Transverse colon (tissue), 4 donors: ENCODE results near the gene KIAA0753. TPM values are rescaled to one million over a fixed set of nuclear protein-coding genes. Genes with fewer than 3 reads are reported as not detected.

Experiments used
- DNase-seq: peaks from one replicate; pipeline ENCODE4 v3.0.0-alpha.2; 2019
- H3K27ac ChIP-seq, 4 donors: fragments of 200-600 bp; sonication (generic); 2 replicates each; pipeline ENCODE4 v1.5.1; 2016 to 2018; ENCODE audit warnings: inconsistent platforms in 4 of 4
- H3K27me3 ChIP-seq: fragments of 200-600 bp; sonication (generic); 2 replicates; pipeline ENCODE4 v1.5.1; 2017; ENCODE audit warnings: inconsistent platforms
- H3K36me3 ChIP-seq, 4 donors: fragments of 200-600 bp; sonication (generic); 2 replicates each; pipeline ENCODE4 v1.5.1; 2017 to 2019; ENCODE audit warnings: inconsistent platforms in 4 of 4
- H3K4me1 ChIP-seq, 4 donors: fragments of 200-600 bp; sonication (generic); 2 replicates each; pipeline ENCODE4 v1.5.1; 2017 to 2020; ENCODE audit warnings: inconsistent platforms in 4 of 4
- H3K4me3 ChIP-seq, 4 donors: fragments of 200-600 bp; sonication (generic); 1 replicate in 1 of 4; 2 replicates in 3 of 4; pipeline versions ENCODE4 v1.5.1 to v1.6.1; 2017 to 2019; ENCODE audit warnings: inconsistent platforms in 4 of 4
- H3K9me3 ChIP-seq, 2 donors: fragments of 200-600 bp; sonication (generic); 2 replicates each; pipeline ENCODE4 v1.5.1; 2017 to 2019; ENCODE audit warnings: inconsistent platforms in 2 of 2
- CTCF ChIP-seq, 5 experiments: fragments of 200-600 bp in 3 of 5; fragments of 450-650 bp in 2 of 5; sonication (generic) in 3 of 5; IDR thresholded peaks; 1 replicate in 2 of 5; 2 replicates in 3 of 5; pipeline ENCODE4 v1.5.1; 2016 to 2017; ENCODE audit warnings: antibody characterized with exemption in 5 of 5, inconsistent platforms in 3 of 5, mild to moderate bottlenecking in 2 of 5, moderate library complexity in 1 of 5
- EP300 ChIP-seq: sonication (generic); formaldehyde crosslinking; IDR thresholded peaks from one replicate; pipeline ENCODE4 v1.6.1; 2017; ENCODE audit warnings: antibody characterized with exemption, low read depth
- POLR2A ChIP-seq: fragments of 450-650 bp; IDR thresholded peaks from one replicate; pipeline ENCODE4 v1.6.1; 2016; ENCODE audit warnings: antibody characterized with exemption, mild to moderate bottlenecking, moderate library complexity
- POLR2AphosphoS5 ChIP-seq, 3 donors: sonication (generic); formaldehyde crosslinking; IDR thresholded peaks; one replicate each; pipeline ENCODE4 v1.6.1; 2016; ENCODE audit warnings: antibody characterized with exemption in 3 of 3
- WGBS, 2 donors: methylation state at CpG; one replicate each; pipeline ENCODE4 v1.1.5; 2018; ENCODE audit warnings: low coverage in 1 of 2; 5-methylcytosine and 5-hydroxymethylcytosine counted together
- in situ Hi-C, 4 donors: fragments of 200-750 bp; cut with MboI; loops; one replicate each; pipeline versions ENCODE4 v1.15.0 to v1.15.1; 2017; ENCODE audit warnings: low sequenced_read_pairs in 3 of 4, low pct_ligation_motif_present in 1 of 4, low pct_unique_long_range_greater_than_20kb in 1 of 4
- intact Hi-C: fragments of 100-400 bp; cut with DNase I; formaldehyde crosslinking; loops from one replicate; pipeline ENCODE4 v1.15.1; 2023; ENCODE audit warnings: low total_unique reads
- total RNA-seq, 4 donors: library from RNA; depleted of rRNA; stranded (reverse); fragments of >200 nt; gene quantifications; one replicate each; pipeline ENCODE4 v1.1.0, GENCODE V29; 2016

The KIAA0753 gene
- total RNA-seq, 4 donors from 2014 or later: 9.8 to 41.1 (median 16.9) TPM

- Histone ChIP-seq H3K27ac (no peak overlapping the region), H3K4me1 (peaks cover 20 to 33% (median 27%) of the 10 kb centered on the region in 4 donors), H3K27me3 (no peaks in the 10 kb centered on the region), H3K36me3 (peaks cover 0 to 5% (median 0%) of the 10 kb centered on the region in 4 donors), H3K9me3 (no peaks in the 10 kb centered on the region), H3K4me3 (no peak overlapping the region)
- intact Hi-C loops (no loop called here), in situ Hi-C loops (loop anchor here (25.0 kb wide), 2 partner anchors 180 to 370 kb away; partner anchors contain the start of genes BCL6B (in 1 of the 4) and RNASEK (in 1 of the 4))
- no peak for DNase-seq
- WGBS, 2 donors: 41 to 54% methylated on average over 2 of the region's 2 CpGs
- TF ChIP-seq CTCF (IDR thresholded peaks at IDR 0.05) (no peak), POLR2A (no peak), EP300 (no peak), POLR2AphosphoS5 (IDR thresholded peaks at IDR 0.05) (no peak)
Observed at GRCh38 chr17:6642592-6642991, 2.1 kb upstream of the KIAA0753 start.

GRCh38 chr17:6641247-6641863 lies 844 bp upstream of the KIAA0753 start:
- H3K9me3 ChIP-seq: no peaks in the 10 kb centered on the region
- intact Hi-C loops (no loop called here), in situ Hi-C loops (loop anchor here (25.0 kb wide), 2 partner anchors 179 to 371 kb away; partner anchors contain the start of genes BCL6B (in 1 of the 4) and RNASEK (in 1 of the 4))
- no peak for DNase-seq
- TF ChIP-seq EP300 (no peak), POLR2A (peak; percentile 14)
- WGBS, 2 donors: 2 to 11% methylated on average over 5 to 20 of the region's 20 CpGs
- H3K36me3 ChIP-seq: peaks cover 0 to 5% (median 0%) of the 10 kb centered on the region in 4 donors
- H3K4me3 ChIP-seq: peak overlapping the region; percentile 73 to 92 (median 78)
- H3K4me1 ChIP-seq: peaks cover 20 to 33% (median 27%) of the 10 kb centered on the region in 4 donors
- peak overlapping the region; percentile 85 to 94 (median 92) for H3K27ac ChIP-seq
- no peaks in the 10 kb centered on the region for H3K27me3 ChIP-seq

GRCh38 chr17:6639586-6640535 lies 650 bp downstream of the KIAA0753 start:
- DNase-seq: peak; percentile 47
- TF ChIP-seq POLR2AphosphoS5 (IDR thresholded peaks at IDR 0.05) (no peak), EP300 (no peak), CTCF (IDR thresholded peaks at IDR 0.05) (no peak), POLR2A (no peak)
- Histone ChIP-seq H3K27ac (peak overlapping the region; percentile 85 to 94 (median 92)), H3K4me1 (peaks cover 20 to 33% (median 30%) of the 10 kb centered on the region in 4 donors), H3K27me3 (no peaks in the 10 kb centered on the region), H3K4me3 (peak overlapping the region; percentile 73 to 92 (median 78)), H3K9me3 (no peaks in the 10 kb centered on the region), H3K36me3 (no peaks in the 10 kb centered on the region)
- WGBS, 2 donors: 1% methylated on average over 59 of the region's 67 CpGs; no CpG with 5 or more reads in 1 of the 2 donors
- intact Hi-C loops (loop anchor here (5.0 kb wide), 1 partner anchor 1558 kb away; no protein-coding TSS in a partner anchor), in situ Hi-C loops (loop anchor here (25.0 kb wide), 2 partner anchors 178 to 372 kb away; partner anchors contain the start of genes BCL6B (in 1 of the 4) and RNASEK (in 1 of the 4))

GRCh38 chr17:6639014-6639585 lies 1.4 kb downstream of the KIAA0753 start:
- intact Hi-C loops: loop anchor here (5.0 kb wide), 1 partner anchor 1557 kb away; no protein-coding TSS in a partner anchor
- Histone ChIP-seq H3K4me1 (peaks cover 20 to 33% (median 30%) of the 10 kb centered on the region in 4 donors), H3K9me3 (no peaks in the 10 kb centered on the region)

More at GRCh38 chr17:6639014-6639585, 1.4 kb downstream of the KIAA0753 start:
- no peak for DNase-seq
- TF ChIP-seq POLR2AphosphoS5 (IDR thresholded peaks at IDR 0.05) (no peak), POLR2A (no peak), CTCF (IDR thresholded peaks at IDR 0.05) (no peak), EP300 (no peak)
- H3K4me3 ChIP-seq: peak overlapping the region; percentile 73 to 92 (median 78)
- H3K27ac ChIP-seq: peak overlapping the region in 3 of 4 donors; percentile 85 to 94 (median 93)
- in situ Hi-C loops: loop anchor here (25.0 kb wide), 2 partner anchors 177 to 373 kb away; partner anchors contain the start of genes BCL6B (in 1 of the 4) and RNASEK (in 1 of the 4)
- no peaks in the 10 kb centered on the region for H3K27me3 ChIP-seq
- H3K36me3 ChIP-seq: peaks cover 0 to 1% (median 0%) of the 10 kb centered on the region in 4 donors
- 35% methylated on average over 13 of the region's 15 CpGs; no CpG with 5 or more reads in 1 of the 2 donors for WGBS, 2 donors
